ENCODE results near the gene CLIP2.

GRCh38 chr7:74404388-74404700, 115.1 kb downstream of the CLIP2 start:
- TF ChIP-seq CTCF (conservative IDR thresholded peaks at IDR 0.05; ENCODE audit: low read depth, low read length) (no peak), EZH2 (IDR thresholded peaks at IDR 0.05; ENCODE audit: borderline replicate concordance, low read depth, low read length, poor library complexity, severe bottlenecking) (no peak)

All from A673 (cell line).